ENCODE measurements around the gene AQP6. TPM values are rescaled to one million over a fixed set of nuclear protein-coding genes. Genes with fewer than 3 reads are reported as not detected.

Gene AQP6
- total RNA-seq, 1 experiment from 2014 or later: 0.09 TPM

GRCh38 chr12:49972129-49972528 is 618 bp upstream of the AQP6 start:
- Histone ChIP-seq H3T11ph (ENCODE audit: low read length) (no peak overlapping the region), H2BK20ac (ENCODE audit: low read depth, low read length, poor library complexity, severe bottlenecking) (no peak overlapping the region), H3K4ac (ENCODE audit: low read depth, low read length) (no peak overlapping the region), H3K27ac (ENCODE audit: insufficient read length, low read depth, low read length) (no peak overlapping the region), H3K79me2 (ENCODE audit: insufficient read depth, low read length) (no peaks in the 10 kb centered on the region), H3K4me1 (ENCODE audit: insufficient read depth, low read length) (no peaks in the 10 kb centered on the region), H4K8ac (replicated peaks; ENCODE audit: insufficient read length, low read depth, low read length) (no peak overlapping the region), H3K4me2 (ENCODE audit: insufficient read depth, insufficient read length, low read length) (no peak overlapping the region), H3K18ac (ENCODE audit: insufficient read length, low read depth, low read length) (no peak overlapping the region), H3K9ac (ENCODE audit: extremely low read depth, insufficient read length, low read length) (no peak overlapping the region), H3K9me3 (ENCODE audit: control insufficient read depth, low read depth, low read length) (no peaks in the 10 kb centered on the region), H2BK12ac (ENCODE audit: insufficient read length, low read depth, low read length) (no peak overlapping the region), H2AFZ (ENCODE audit: low read length) (no peak overlapping the region), H3K23ac (ENCODE audit: insufficient read length, low read depth, low read length) (no peak overlapping the region), H3K27me3 (ENCODE audit: insufficient read depth, low read length) (no peaks in the 10 kb centered on the region; the same call in 1 of the 2 replicates), H2BK15ac (ENCODE audit: low read depth, low read length) (no peak overlapping the region), H3K23me2 (ENCODE audit: insufficient read length, low read depth, low read length, poor library complexity, severe bottlenecking) (no peaks in the 10 kb centered on the region), H3K56ac (ENCODE audit: insufficient read length, low read depth, low read length) (no peak overlapping the region), H3K14ac (ENCODE audit: insufficient read depth, low read length) (no peak overlapping the region), H3K79me1 (ENCODE audit: insufficient read depth, low read depth, low read length, poor library complexity, severe bottlenecking) (no peaks in the 10 kb centered on the region), H2BK120ac (ENCODE audit: low read depth, low read length, poor library complexity, severe bottlenecking) (no peak overlapping the region), H2AK5ac (ENCODE audit: insufficient read length, low read length) (no peak overlapping the region), H4K5ac (ENCODE audit: insufficient read length, low read depth, low read length) (no peak overlapping the region), H4K91ac (ENCODE audit: insufficient read length, low read depth, low read length) (no peak overlapping the region), H4K20me1 (ENCODE audit: control insufficient read depth, insufficient read depth, insufficient read length) (no peaks in the 10 kb centered on the region), H2BK5ac (ENCODE audit: insufficient read length, low read length) (no peak overlapping the region)
- H3K36me3 Mint-ChIP-seq (ENCODE audit: insufficient read depth in 1 of 3, low read depth in 3 of 3): no peaks in the 10 kb centered on the region
- no CpG with 5 or more reads among the region's 9 CpGs for WGBS (ENCODE audit: extremely low coverage, insufficient read length, low lambda C conversion rate)
- no peak overlapping the region for H3K27ac Mint-ChIP-seq
- H3K4me1 Mint-ChIP-seq: peaks cover 6 to 9% of the 10 kb centered on the region in 2 experiments; a peak in 3 of 4 replicates
- H3K9me3 Mint-ChIP-seq: no peaks in the 10 kb centered on the region
- no peak for TF ChIP-seq CTCF (conservative IDR thresholded peaks at IDR 0.05)
- H3K4me3 Mint-ChIP-seq: no peak overlapping the region
- DNase-seq: no peak
- H3K27me3 Mint-ChIP-seq (ENCODE audit: low read depth): peaks cover 3% of the 10 kb centered on the region

Measured in H9 (cell line).